Effector memory CD8-positive, alpha-beta T cell (primary cell): Measurements from ENCODE around the gene HOXB5.

Experiments used
- ATAC-seq: fragments of 150-1000 bp; cut with Tn5 transposase; replicated peaks from 2 replicates; pipeline ENCODE4 v1.10.0; 2021; ENCODE audit warnings: mild to moderate bottlenecking, moderate library complexity
- DNase-seq, 3 experiments: peaks; one replicate each; pipeline ENCODE4 v3.0.0; 2021
- H3K27ac Mint-ChIP-seq, 2 donors: one replicate each; pipeline ENCODE4 v1.8.0; 2022; ENCODE audit warnings: mild to moderate bottlenecking in 2 of 2, mixed read lengths in 2 of 2, moderate library complexity in 2 of 2
- H3K27me3 Mint-ChIP-seq, 2 donors: one replicate each; pipeline ENCODE4 v1.8.0; 2022; ENCODE audit warnings: mixed read lengths in 2 of 2
- H3K36me3 Mint-ChIP-seq: one replicate; pipeline ENCODE4 v1.8.0; 2022; ENCODE audit warnings: mild to moderate bottlenecking, moderate library complexity, mixed read lengths; ENCODE audit not compliant: insufficient read depth
- H3K4me1 Mint-ChIP-seq, 2 donors: one replicate each; pipeline ENCODE4 v1.8.0; 2022; ENCODE audit warnings: low read depth in 2 of 2, mixed read lengths in 2 of 2
- H3K4me3 Mint-ChIP-seq, 2 donors: one replicate each; pipeline ENCODE4 v1.8.0; 2022; ENCODE audit warnings: mild to moderate bottlenecking in 2 of 2, mixed read lengths in 2 of 2, moderate library complexity in 2 of 2
- H3K9me3 Mint-ChIP-seq, 2 donors: one replicate each; pipeline ENCODE4 v1.8.0; 2022; ENCODE audit warnings: mixed read lengths in 2 of 2

Gene HOXB5

GRCh38 chr17:48598736-48599135 is 5.2 kb upstream of the HOXB5 start:
- peak overlapping the region; percentile 57 to 86 for H3K4me3 Mint-ChIP-seq
- H3K36me3 Mint-ChIP-seq, result peaks cover 16% of the 10 kb centered on the region
- H3K27me3 Mint-ChIP-seq, result peaks cover 91 to 100% of the 10 kb centered on the region in 2 donors
- DNase-seq, result no peak
- no peak for ATAC-seq
- no peaks in the 10 kb centered on the region for H3K9me3 Mint-ChIP-seq
- no peak overlapping the region for H3K27ac Mint-ChIP-seq
- peaks cover 41 to 42% of the 10 kb centered on the region in 2 donors for H3K4me1 Mint-ChIP-seq

GRCh38 chr17:48597778-48598631 is 4.4 kb upstream of the HOXB5 start:
- Mint-ChIP-seq H3K9me3 (no peaks in the 10 kb centered on the region), H3K27me3 (peaks cover 89 to 100% of the 10 kb centered on the region in 2 donors), H3K4me3 (peak overlapping the region; percentile 57 to 86), H3K27ac (peak overlapping the region; percentile 44 to 66), H3K36me3 (peaks cover 16% of the 10 kb centered on the region), H3K4me1 (peaks cover 43 to 44% of the 10 kb centered on the region in 2 donors)
- ATAC-seq, result peak; percentile 51
- peak in 1 of 3 experiments; percentile 43 for DNase-seq

- peak overlapping the region in 1 of 2 donors; percentile 66 for H3K27ac Mint-ChIP-seq
- no peaks in the 10 kb centered on the region for H3K9me3 Mint-ChIP-seq
- H3K4me1 Mint-ChIP-seq, result peaks cover 44% of the 10 kb centered on the region in 2 donors
- ATAC-seq, result no peak
- peak overlapping the region; percentile 57 to 86 for H3K4me3 Mint-ChIP-seq
- DNase-seq, result no peak
- H3K27me3 Mint-ChIP-seq, result peaks cover 89 to 100% of the 10 kb centered on the region in 2 donors
- peaks cover 16% of the 10 kb centered on the region for H3K36me3 Mint-ChIP-seq
Measured at GRCh38 chr17:48597528-48597777, 3.9 kb upstream of the HOXB5 start.

- Mint-ChIP-seq H3K9me3 (no peaks in the 10 kb centered on the region), H3K4me3 (peak overlapping the region; percentile 57 to 86), H3K27me3 (peaks cover 90 to 100% of the 10 kb centered on the region in 2 donors), H3K36me3 (peaks cover 16% of the 10 kb centered on the region), H3K27ac (peak overlapping the region; percentile 18 to 66), H3K4me1 (peaks cover 42 to 43% of the 10 kb centered on the region in 2 donors)
- ATAC-seq (no peak), DNase-seq (no peak)
Measured at GRCh38 chr17:48596735-48597527, 3.4 kb upstream of the HOXB5 start.

GRCh38 chr17:48596000-48596734 is 2.6 kb upstream of the HOXB5 start:
- Mint-ChIP-seq H3K27me3 (peaks cover 82 to 100% of the 10 kb centered on the region in 2 donors), H3K4me1 (peaks cover 39 to 42% of the 10 kb centered on the region in 2 donors), H3K4me3 (peak overlapping the region; percentile 57 to 86), H3K36me3 (peaks cover 13% of the 10 kb centered on the region), H3K9me3 (no peaks in the 10 kb centered on the region), H3K27ac (peak overlapping the region in 1 of 2 donors; percentile 18)
- DNase-seq (no peak), ATAC-seq (peak; percentile 18)

- H3K4me1 Mint-ChIP-seq, result peaks cover 39 to 42% of the 10 kb centered on the region in 2 donors
- no peak overlapping the region for H3K27ac Mint-ChIP-seq
- H3K9me3 Mint-ChIP-seq, result no peaks in the 10 kb centered on the region
- H3K36me3 Mint-ChIP-seq, result peaks cover 13% of the 10 kb centered on the region
- H3K27me3 Mint-ChIP-seq, result peaks cover 75 to 100% of the 10 kb centered on the region in 2 donors
- ATAC-seq (no peak), DNase-seq (no peak)
- peak overlapping the region in 1 of 2 donors; percentile 38 for H3K4me3 Mint-ChIP-seq
Measured at GRCh38 chr17:48595278-48595999, 1.9 kb upstream of the HOXB5 start.

- H3K9me3 Mint-ChIP-seq, result no peaks in the 10 kb centered on the region
- peaks cover 39 to 42% of the 10 kb centered on the region in 2 donors for H3K4me1 Mint-ChIP-seq
- peaks cover 13% of the 10 kb centered on the region for H3K36me3 Mint-ChIP-seq
- ATAC-seq, result no peak
- H3K27me3 Mint-ChIP-seq, result peaks cover 68 to 98% of the 10 kb centered on the region in 2 donors
- no peak overlapping the region for H3K27ac Mint-ChIP-seq
- DNase-seq, result no peak
- peak overlapping the region in 1 of 2 donors; percentile 20 for H3K4me3 Mint-ChIP-seq
Measured at GRCh38 chr17:48594538-48595277, 1.1 kb upstream of the HOXB5 start.

- no peaks in the 10 kb centered on the region for H3K9me3 Mint-ChIP-seq
- DNase-seq (peak; percentile 78 to 86 (median 85)), ATAC-seq (peak; percentile 67)
- peaks cover 60 to 91% of the 10 kb centered on the region in 2 donors for H3K27me3 Mint-ChIP-seq
- peaks cover 13% of the 10 kb centered on the region for H3K36me3 Mint-ChIP-seq
- peak overlapping the region; percentile 85 to 86 for H3K4me3 Mint-ChIP-seq
- peaks cover 39 to 42% of the 10 kb centered on the region in 2 donors for H3K4me1 Mint-ChIP-seq
- H3K27ac Mint-ChIP-seq, result peak overlapping the region in 1 of 2 donors; percentile 58
Measured at GRCh38 chr17:48593840-48594537, 410 bp upstream of the HOXB5 start.

- ATAC-seq, result peak; percentile 24
Measured at GRCh38 chr17:48592577-48592976, 1.0 kb downstream of the HOXB5 start.

GRCh38 chr17:48592057-48592514 is 1.5 kb downstream of the HOXB5 start:
- Mint-ChIP-seq H3K4me3 (no peak overlapping the region), H3K4me1 (peaks cover 22 to 27% of the 10 kb centered on the region in 2 donors)
- no peak for ATAC-seq

More at GRCh38 chr17:48592577-48592976, 1.0 kb downstream of the HOXB5 start:
- H3K27ac Mint-ChIP-seq, result no peak overlapping the region
- H3K4me3 Mint-ChIP-seq, result peak overlapping the region; percentile 85 to 86
- peaks cover 49 to 80% of the 10 kb centered on the region in 2 donors for H3K27me3 Mint-ChIP-seq
- no peaks in the 10 kb centered on the region for H3K9me3 Mint-ChIP-seq
- peaks cover 11% of the 10 kb centered on the region for H3K36me3 Mint-ChIP-seq
- peaks cover 27 to 32% of the 10 kb centered on the region in 2 donors for H3K4me1 Mint-ChIP-seq
- DNase-seq, result no peak

GRCh38 chr17:48591255-48592056 is 2.1 kb downstream of the HOXB5 start:
- Mint-ChIP-seq H3K27me3 (peaks cover 42 to 80% of the 10 kb centered on the region in 2 donors), H3K27ac (no peak overlapping the region), H3K4me1 (peaks cover 18 to 21% of the 10 kb centered on the region in 2 donors), H3K9me3 (no peaks in the 10 kb centered on the region), H3K4me3 (no peak overlapping the region), H3K36me3 (peaks cover 2% of the 10 kb centered on the region)
- ATAC-seq, result no peak
- DNase-seq, result no peak

More at GRCh38 chr17:48592057-48592514, 1.5 kb downstream of the HOXB5 start:
- H3K27me3 Mint-ChIP-seq, result peaks cover 47 to 80% of the 10 kb centered on the region in 2 donors
- no peaks in the 10 kb centered on the region for H3K9me3 Mint-ChIP-seq
- no peak overlapping the region for H3K27ac Mint-ChIP-seq
- H3K36me3 Mint-ChIP-seq, result peaks cover 6% of the 10 kb centered on the region
- no peak for DNase-seq
